ENCODE results near the gene MTRFR.
A peak's percentile ranks its signal among the peaks of the same experiment; 100 is the strongest.
"Not testable (repeated sequence)": the region's sequence is repeated elsewhere in the genome, so short reads cannot be mapped to it uniquely, and the experiment has no call there.

The MTRFR gene

GRCh38 chr12:123242116-123242904 lies 9.1 kb downstream of the MTRFR start:
- H3K27me3 ChIP-seq: no peaks in the 10 kb centered on the region
- peak overlapping the region in 9 of 11 experiments; percentile 5 to 69 (median 48); a peak in 15 of 22 replicates for H3K27ac ChIP-seq
- peaks cover 0 to 6% (median under 1%) of the 10 kb centered on the region in 11 experiments; a peak in 7 of 22 replicates for H3K9me3 ChIP-seq (replicated peaks in 1 of 11)
- peaks cover 17 to 67% (median 41%) of the 10 kb centered on the region in 11 experiments; a peak in 18 of 22 replicates for H4K20me1 ChIP-seq
- H3K4me1 ChIP-seq: peaks cover 39 to 63% (median 48%) of the 10 kb centered on the region in 10 experiments
- H3K4me2 ChIP-seq: peak overlapping the region; percentile 49 to 91 (median 68)
- peaks cover 12 to 59% (median 32%) of the 10 kb centered on the region in 11 experiments; a peak in 19 of 22 replicates for H3K36me3 ChIP-seq
- TF ChIP-seq Cebpa-rat (IDR thresholded peaks at IDR 0.05): no peak
- peak overlapping the region in 4 of 10 experiments; percentile 3 to 26 (median 20); a peak in 2 of 20 replicates for H3K4me3 ChIP-seq
- peak overlapping the region in 9 of 11 experiments; percentile 2 to 63 (median 42); a peak in 13 of 22 replicates for H3K9ac ChIP-seq

- Histone ChIP-seq H3K4me3 (no peak overlapping the region), H3K36me3 (peaks cover 22 to 71% (median 40%) of the 10 kb centered on the region in 11 experiments), H3K4me1 (peaks cover 26 to 48% (median 34%) of the 10 kb centered on the region in 10 experiments), H3K9me3 (replicated peaks in 1 of 11) (peaks cover 8 to 20% (median 14%) of the 10 kb centered on the region in 11 experiments; a peak in 21 of 22 replicates), H3K4me2 (peak overlapping the region in 1 of 11 experiments; percentile 24; a peak in 1 of 22 replicates), H4K20me1 (peaks cover 2 to 57% (median 28%) of the 10 kb centered on the region in 11 experiments; a peak in 16 of 22 replicates), H3K27me3 (no peaks in the 10 kb centered on the region), H3K27ac (peak overlapping the region in 2 of 11 experiments; percentile 23 to 34; a peak in 3 of 22 replicates), H3K9ac (no peak overlapping the region)
- TF ChIP-seq Cebpa-rat (IDR thresholded peaks at IDR 0.05): no peak
Measured at GRCh38 chr12:123243671-123244262, 10.5 kb downstream of the MTRFR start.

GRCh38 chr12:123245678-123246077 lies 12.4 kb downstream of the MTRFR start:
- TF ChIP-seq Cebpa-rat (IDR thresholded peaks at IDR 0.05): no peak
- Histone ChIP-seq H3K9me3 (replicated peaks in 1 of 11) (peaks cover 8 to 27% (median 16%) of the 10 kb centered on the region in 11 experiments; a peak in 21 of 22 replicates), H3K36me3 (peaks cover 19 to 72% (median 41%) of the 10 kb centered on the region in 11 experiments), H3K4me3 (no peak overlapping the region), H3K27me3 (no peaks in the 10 kb centered on the region), H4K20me1 (peaks cover 12 to 59% (median 30%) of the 10 kb centered on the region in 11 experiments; a peak in 19 of 22 replicates), H3K27ac (no peak overlapping the region), H3K4me1 (peaks cover 31 to 46% (median 35%) of the 10 kb centered on the region in 10 experiments), H3K4me2 (peak overlapping the region in 2 of 11 experiments; percentile 12 to 20; a peak in 3 of 22 replicates), H3K9ac (no peak overlapping the region)

GRCh38 chr12:123248129-123248528 lies 14.9 kb downstream of the MTRFR start:
- not testable (repeated sequence) for H3K27me3 ChIP-seq, H3K4me2 ChIP-seq, H3K27ac ChIP-seq, H3K9ac ChIP-seq, H3K4me3 ChIP-seq
- peaks cover 8 to 27% (median 16%) of the 10 kb centered on the region in 11 experiments; a peak in 21 of 22 replicates for H3K9me3 ChIP-seq (replicated peaks in 1 of 11)
- H3K4me1 ChIP-seq: peaks cover 12 to 30% (median 19%) of the 10 kb centered on the region in 10 experiments; a peak in 19 of 20 replicates
- H4K20me1 ChIP-seq: peaks cover 22 to 62% (median 33%) of the 10 kb centered on the region in 11 experiments; a peak in 17 of 22 replicates
- peaks cover 32 to 81% (median 51%) of the 10 kb centered on the region in 11 experiments for H3K36me3 ChIP-seq

GRCh38 chr12:123248996-123249741 lies 15.9 kb downstream of the MTRFR start:
- Histone ChIP-seq H3K9me3 (replicated peaks in 1 of 11) (peaks cover 8 to 27% (median 16%) of the 10 kb centered on the region in 11 experiments; a peak in 21 of 22 replicates), H3K4me1 (peaks cover 8 to 20% (median 14%) of the 10 kb centered on the region in 10 experiments; a peak in 18 of 20 replicates), H4K20me1 (peaks cover 29 to 67% (median 39%) of the 10 kb centered on the region in 11 experiments; a peak in 17 of 22 replicates), H3K36me3 (peaks cover 40 to 87% (median 58%) of the 10 kb centered on the region in 11 experiments)
- H3K27me3 ChIP-seq, H3K9ac ChIP-seq, H3K27ac ChIP-seq, H3K4me3 ChIP-seq, H3K4me2 ChIP-seq: not testable (repeated sequence)

GRCh38 chr12:123250471-123251383 lies 17.5 kb downstream of the MTRFR start:
- Histone ChIP-seq H3K27me3 (no peaks in the 10 kb centered on the region), H3K9ac (peak overlapping the region in 2 of 11 experiments; percentile 3 to 23; a peak in 3 of 22 replicates), H3K4me2 (peak overlapping the region in 9 of 11 experiments; percentile 5 to 69 (median 40); a peak in 11 of 22 replicates), H3K9me3 (replicated peaks in 1 of 11) (peaks cover 8 to 23% (median 16%) of the 10 kb centered on the region in 11 experiments; a peak in 21 of 22 replicates), H3K27ac (peak overlapping the region in 7 of 11 experiments; percentile 15 to 64 (median 45); a peak in 12 of 22 replicates), H3K4me1 (peaks cover 5 to 18% (median 13%) of the 10 kb centered on the region in 10 experiments; a peak in 18 of 20 replicates), H3K36me3 (peaks cover 53 to 92% (median 74%) of the 10 kb centered on the region in 11 experiments), H3K4me3 (no peak overlapping the region), H4K20me1 (peaks cover 29 to 68% (median 43%) of the 10 kb centered on the region in 11 experiments; a peak in 17 of 22 replicates)
- no peak for TF ChIP-seq Cebpa-rat (IDR thresholded peaks at IDR 0.05)

GRCh38 chr12:123251403-123252076 lies 18.3 kb downstream of the MTRFR start:
- peaks cover 5 to 12% (median 11%) of the 10 kb centered on the region in 10 experiments; a peak in 18 of 20 replicates for H3K4me1 ChIP-seq
- peak overlapping the region in 1 of 11 experiments; percentile 23; a peak in 1 of 22 replicates for H3K9ac ChIP-seq
- H3K27me3 ChIP-seq: no peaks in the 10 kb centered on the region
- H3K27ac ChIP-seq: peak overlapping the region in 5 of 11 experiments; percentile 39 to 64 (median 46); a peak in 5 of 22 replicates
- peaks cover 8 to 23% (median 16%) of the 10 kb centered on the region in 11 experiments; a peak in 21 of 22 replicates for H3K9me3 ChIP-seq (replicated peaks in 1 of 11)
- H3K36me3 ChIP-seq: peaks cover 62 to 99% (median 82%) of the 10 kb centered on the region in 11 experiments
- H3K4me2 ChIP-seq: peak overlapping the region in 2 of 11 experiments; percentile 47 to 69; a peak in 2 of 22 replicates
- no peak overlapping the region for H3K4me3 ChIP-seq
- TF ChIP-seq Cebpa-rat (IDR thresholded peaks at IDR 0.05): no peak
- peaks cover 29 to 68% (median 45%) of the 10 kb centered on the region in 11 experiments; a peak in 17 of 22 replicates for H4K20me1 ChIP-seq

- peaks cover 8 to 23% (median 13%) of the 10 kb centered on the region in 11 experiments; a peak in 21 of 22 replicates for H3K9me3 ChIP-seq (replicated peaks in 1 of 11)
- peaks cover 70 to 99% (median 88%) of the 10 kb centered on the region in 11 experiments for H3K36me3 ChIP-seq
- H3K27me3 ChIP-seq, H3K4me3 ChIP-seq, H3K4me2 ChIP-seq, H3K9ac ChIP-seq: not testable (repeated sequence)
- H3K27ac ChIP-seq: 0 out of 22 replicates have a peak overlapping the region, but pooled peaks of 1 of the 11 experiments have one; percentile 64
- H3K4me1 ChIP-seq: peaks cover 5 to 13% (median 11%) of the 10 kb centered on the region in 10 experiments; a peak in 18 of 20 replicates
- H4K20me1 ChIP-seq: peaks cover 30 to 62% (median 40%) of the 10 kb centered on the region in 11 experiments; a peak in 17 of 22 replicates
Measured at GRCh38 chr12:123252365-123252764, 19.1 kb downstream of the MTRFR start.
